Activated CD8-positive, alpha-beta memory T cell treated with anti-CD3 and anti-CD28 coated beads, Interleukin-2, amount 10 ng/mL, durations not matched to agents 7 days and 5 days (primary cell): Measurements from ENCODE around the gene SLC12A8. TPM values are rescaled to one million over a fixed set of nuclear protein-coding genes. Genes with fewer than 3 reads are reported as not detected.

Experiments used
- ATAC-seq: fragments of 150-1000 bp; cut with Tn5 transposase; one replicate; pipeline ENCODE4 v1.10.0; 2021; ENCODE audit warnings: moderate library complexity
- CTCF ChIA-PET: fragments of 350-600 bp; sonication (Branson Sonifier 250); formaldehyde crosslinking; loops from one replicate; lab custom pipeline; 2021; ENCODE audit warnings: antibody characterized with exemption; lab: Charles Lee
- DNase-seq: peaks from one replicate; pipeline ENCODE4 v3.0.0-alpha.2; 2020
- H3K27ac Mint-ChIP-seq: one replicate; pipeline ENCODE4 v1.8.0; 2021; ENCODE audit warnings: mild to moderate bottlenecking, mixed read lengths
- H3K27me3 Mint-ChIP-seq: one replicate; pipeline ENCODE4 v1.8.0; 2021; ENCODE audit warnings: mixed read lengths
- H3K36me3 Mint-ChIP-seq: one replicate; pipeline ENCODE4 v1.8.0; 2021; ENCODE audit warnings: mild to moderate bottlenecking, mixed read lengths
- H3K4me1 Mint-ChIP-seq: one replicate; pipeline ENCODE4 v1.8.0; 2021; ENCODE audit warnings: mixed read lengths
- H3K4me3 Mint-ChIP-seq: one replicate; pipeline ENCODE4 v1.8.0; 2021; ENCODE audit warnings: mild to moderate bottlenecking, moderate library complexity, mixed read lengths
- H3K9me3 Mint-ChIP-seq: one replicate; pipeline ENCODE4 v1.8.0; 2022; ENCODE audit warnings: low read depth, mixed read lengths
- total RNA-seq, 2 experiments: library from RNA; stranded (reverse); gene quantifications; one replicate each; pipeline ENCODE4 v1.2.3, GENCODE V29; 2021

Gene SLC12A8, protein sequence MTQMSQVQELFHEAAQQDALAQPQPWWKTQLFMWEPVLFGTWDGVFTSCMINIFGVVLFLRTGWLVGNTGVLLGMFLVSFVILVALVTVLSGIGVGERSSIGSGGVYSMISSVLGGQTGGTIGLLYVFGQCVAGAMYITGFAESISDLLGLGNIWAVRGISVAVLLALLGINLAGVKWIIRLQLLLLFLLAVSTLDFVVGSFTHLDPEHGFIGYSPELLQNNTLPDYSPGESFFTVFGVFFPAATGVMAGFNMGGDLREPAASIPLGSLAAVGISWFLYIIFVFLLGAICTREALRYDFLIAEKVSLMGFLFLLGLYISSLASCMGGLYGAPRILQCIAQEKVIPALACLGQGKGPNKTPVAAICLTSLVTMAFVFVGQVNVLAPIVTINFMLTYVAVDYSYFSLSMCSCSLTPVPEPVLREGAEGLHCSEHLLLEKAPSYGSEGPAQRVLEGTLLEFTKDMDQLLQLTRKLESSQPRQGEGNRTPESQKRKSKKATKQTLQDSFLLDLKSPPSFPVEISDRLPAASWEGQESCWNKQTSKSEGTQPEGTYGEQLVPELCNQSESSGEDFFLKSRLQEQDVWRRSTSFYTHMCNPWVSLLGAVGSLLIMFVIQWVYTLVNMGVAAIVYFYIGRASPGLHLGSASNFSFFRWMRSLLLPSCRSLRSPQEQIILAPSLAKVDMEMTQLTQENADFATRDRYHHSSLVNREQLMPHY
- total RNA-seq: 1 to 10 TPM; 1.3 to 4.3 TPM

DNA sequence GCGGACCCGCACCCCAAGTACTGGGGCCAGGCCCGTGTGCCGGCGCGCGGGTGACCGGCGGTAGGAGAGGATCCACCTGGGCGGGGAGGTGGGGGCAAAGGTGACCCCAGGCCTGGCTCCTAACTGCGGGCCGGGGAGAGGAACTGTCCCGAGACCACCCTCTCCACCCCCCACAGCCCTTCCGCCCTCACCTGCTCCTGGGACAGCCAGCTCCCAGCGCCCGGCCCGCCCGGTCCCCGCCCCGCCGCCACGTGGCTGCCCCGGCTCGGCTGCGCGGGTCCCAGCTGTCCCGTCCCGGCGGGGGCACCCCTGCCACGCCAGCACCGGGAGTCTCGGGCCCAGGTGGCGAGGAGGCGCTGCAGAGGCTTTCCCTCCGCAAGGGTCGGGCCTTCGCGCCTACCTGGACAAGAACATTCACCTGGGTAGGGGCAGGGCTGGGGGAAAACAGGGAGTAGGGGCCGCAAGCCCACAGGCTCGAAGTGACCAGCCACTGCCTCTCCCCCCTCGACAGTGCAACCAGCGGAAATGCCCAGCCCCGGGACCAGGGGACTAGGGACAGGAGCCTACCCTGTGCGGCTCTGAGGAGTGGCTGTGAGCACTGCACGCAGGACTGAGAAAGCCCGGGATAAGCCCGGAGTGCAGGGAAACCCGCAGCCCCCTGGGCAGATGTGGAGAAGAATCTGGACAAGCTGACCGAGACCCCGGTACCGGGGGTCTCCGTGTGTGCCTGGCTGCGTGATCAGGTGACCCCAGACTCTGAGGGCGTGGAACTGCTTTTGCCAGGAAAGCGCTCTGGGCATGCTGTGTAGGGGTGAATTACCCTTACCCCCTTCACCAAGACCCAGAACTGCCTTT, at the start of gene SLC12A8:
TSS of gene SLC12A8 (minus strand) at position 240 of the 855 bp plus-strand sequence. CDS start 1,399 bp downstream, outside the sequence.
- ATAC-seq (no peak), DNase-seq (no peak)
- H3K4me1 Mint-ChIP-seq: peaks cover 16% of the 10 kb centered on the region
- peaks cover 55% of the 10 kb centered on the region for H3K27me3 Mint-ChIP-seq
- CTCF ChIA-PET: no interaction called here
- no peaks in the 10 kb centered on the region for H3K9me3 Mint-ChIP-seq
- H3K27ac Mint-ChIP-seq: no peak within 1 kb of the TSS
- peaks cover 1% of the 10 kb centered on the region for H3K36me3 Mint-ChIP-seq
- H3K4me3 Mint-ChIP-seq: no peak within 1 kb of the TSS

DNA sequence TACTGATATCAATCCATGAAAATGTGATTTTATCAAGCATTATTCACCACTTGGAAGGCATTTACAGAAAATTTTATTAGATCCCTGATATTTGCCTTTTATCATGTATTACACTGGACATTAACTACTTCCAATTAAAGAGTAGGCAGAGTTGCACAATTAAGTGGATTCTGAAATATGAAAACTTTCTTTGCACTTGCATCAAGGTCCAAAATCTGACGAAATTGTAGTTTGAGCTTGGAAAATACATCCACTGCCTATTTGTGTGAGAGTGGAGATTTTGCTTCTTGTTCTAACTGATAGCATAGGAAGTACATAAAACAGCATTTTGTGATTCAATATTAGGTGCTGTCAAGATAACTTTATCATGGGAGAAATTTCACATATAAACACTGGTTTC, 49.6 kb upstream of the SLC12A8 start:
- CTCF ChIA-PET: interaction anchor here (1.4 kb wide), 1 partner anchor 361 kb away, joined by 3 read pairs; no protein-coding TSS in a partner anchor
- Mint-ChIP-seq H3K4me1 (peaks cover 18% of the 10 kb centered on the region), H3K27ac (no peak overlapping the region), H3K9me3 (peaks cover 3% of the 10 kb centered on the region), H3K4me3 (no peak overlapping the region), H3K27me3 (no peaks in the 10 kb centered on the region), H3K36me3 (peaks cover 37% of the 10 kb centered on the region)
- DNase-seq (no peak), ATAC-seq (no peak)

DNA sequence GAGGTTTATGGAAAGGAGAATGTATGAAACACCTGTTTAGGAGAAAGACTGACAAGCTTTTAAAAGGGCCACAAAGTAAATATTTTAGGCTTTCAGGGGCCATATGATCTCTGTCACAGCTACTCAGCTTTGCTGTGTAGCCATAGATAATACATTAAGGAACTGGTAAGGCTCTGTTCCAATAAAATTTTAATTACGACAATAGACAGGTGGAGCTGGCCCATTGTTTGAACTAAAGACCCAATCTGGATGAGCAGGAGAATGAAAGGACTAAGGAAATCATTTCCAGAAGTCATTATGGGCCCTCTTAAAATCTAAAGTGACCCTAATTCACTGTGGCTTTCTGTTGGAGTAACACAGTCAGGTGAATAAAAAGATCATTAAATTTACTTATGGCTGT, 48.5 kb upstream of the SLC12A8 start:
- DNase-seq (no peak), ATAC-seq (no peak)
- peaks cover 6% of the 10 kb centered on the region for H3K9me3 Mint-ChIP-seq
- no peak overlapping the region for H3K4me3 Mint-ChIP-seq
- no peaks in the 10 kb centered on the region for H3K27me3 Mint-ChIP-seq
- H3K27ac Mint-ChIP-seq: no peak overlapping the region
- peaks cover 32% of the 10 kb centered on the region for H3K36me3 Mint-ChIP-seq
- peaks cover 6% of the 10 kb centered on the region for H3K4me1 Mint-ChIP-seq
- CTCF ChIA-PET: interaction anchor here (1.4 kb wide), 1 partner anchor 360 kb away, joined by 3 read pairs; no protein-coding TSS in a partner anchor

DNA sequence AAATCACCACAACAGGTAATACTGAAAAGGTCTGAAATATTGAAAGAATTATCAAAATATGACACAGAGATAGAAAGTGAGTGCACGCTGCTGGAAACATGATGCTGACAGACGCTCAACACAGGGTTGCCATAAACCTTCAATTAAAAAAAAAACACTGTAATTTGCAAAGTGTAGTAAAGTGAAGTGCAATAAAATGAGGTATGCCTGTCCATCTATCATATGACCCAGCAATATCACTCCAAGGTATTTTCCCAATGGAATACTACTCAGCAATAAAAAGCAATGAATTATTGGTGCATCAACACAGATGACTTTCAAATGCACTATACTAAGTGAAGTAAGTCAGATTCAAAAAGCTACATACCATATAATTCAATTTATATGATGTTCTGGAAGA, 47.6 kb upstream of the SLC12A8 start:
- ATAC-seq (no peak), DNase-seq (no peak)
- Mint-ChIP-seq H3K27me3 (no peaks in the 10 kb centered on the region), H3K36me3 (peaks cover 29% of the 10 kb centered on the region), H3K27ac (no peak overlapping the region), H3K4me1 (peaks cover 4% of the 10 kb centered on the region), H3K9me3 (peaks cover 6% of the 10 kb centered on the region), H3K4me3 (no peak overlapping the region)
- CTCF ChIA-PET: no interaction called here

DNA sequence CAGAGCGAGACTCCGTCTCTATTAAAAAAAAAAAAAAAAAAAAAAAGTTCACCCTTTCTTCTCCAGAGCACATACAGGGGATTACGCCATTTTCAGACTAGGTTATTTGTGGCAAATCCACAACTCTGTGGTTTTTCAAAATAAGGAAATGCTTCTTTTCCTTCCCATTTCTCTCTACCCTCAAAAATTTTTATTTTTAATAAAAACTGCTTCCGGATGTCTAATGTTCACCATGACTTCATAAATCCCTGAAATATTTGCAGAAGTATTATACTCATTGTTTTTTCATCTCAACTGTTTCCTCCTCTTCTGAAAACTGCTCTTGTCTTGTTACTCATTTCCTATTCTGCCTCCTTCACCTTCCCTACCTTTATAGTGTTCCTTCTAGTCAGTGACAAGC, 45.0 kb upstream of the SLC12A8 start:
- Mint-ChIP-seq H3K9me3 (peaks cover 6% of the 10 kb centered on the region), H3K4me1 (peaks cover 4% of the 10 kb centered on the region), H3K27ac (no peak overlapping the region), H3K4me3 (no peak overlapping the region), H3K27me3 (no peaks in the 10 kb centered on the region), H3K36me3 (peaks cover 31% of the 10 kb centered on the region)
- CTCF ChIA-PET: no interaction called here
- DNase-seq (no peak), ATAC-seq (no peak)

DNA sequence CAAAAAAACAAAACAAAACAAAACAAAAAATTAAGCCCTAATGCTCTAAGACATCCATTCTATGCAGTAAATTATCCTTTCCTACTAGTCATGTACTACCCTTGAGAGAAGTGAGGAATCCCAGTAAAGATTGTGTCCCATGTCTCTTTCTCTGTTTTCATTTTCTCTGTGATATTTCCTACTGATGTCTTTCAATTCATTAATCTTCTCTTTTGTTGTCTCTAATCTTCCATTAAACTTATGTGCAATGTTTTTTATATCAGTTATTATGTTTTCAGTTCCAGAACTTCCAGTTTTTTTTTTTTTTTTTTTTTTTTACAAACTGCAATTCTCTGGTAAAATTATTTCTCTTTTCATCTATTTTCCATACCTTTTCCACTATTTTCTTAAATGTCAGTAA, 44.1 kb upstream of the SLC12A8 start:
- DNase-seq: no peak
- Mint-ChIP-seq H3K27ac (no peak overlapping the region), H3K9me3 (peaks cover 6% of the 10 kb centered on the region), H3K4me1 (peaks cover 4% of the 10 kb centered on the region), H3K36me3 (peaks cover 31% of the 10 kb centered on the region), H3K4me3 (no peak overlapping the region), H3K27me3 (no peaks in the 10 kb centered on the region)
- no peak for ATAC-seq
- CTCF ChIA-PET: no interaction called here

DNA sequence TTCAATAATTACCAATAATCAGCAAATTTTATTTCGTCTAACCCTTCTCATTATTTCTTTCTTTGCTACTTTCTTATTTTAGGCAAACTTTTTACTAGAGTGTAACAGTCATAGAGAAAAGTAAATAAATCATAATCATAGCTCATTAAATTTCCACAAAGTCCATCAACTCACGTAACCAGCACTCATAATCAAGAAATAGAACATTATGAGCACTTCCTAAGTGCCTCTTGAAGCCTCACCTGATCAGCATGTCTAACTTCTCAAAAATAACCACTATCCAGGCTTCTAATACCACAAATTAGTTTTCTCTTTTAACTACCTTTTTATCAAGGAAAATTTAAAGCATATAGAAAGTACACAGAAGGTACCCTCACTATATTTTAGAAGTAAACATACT, 38.4 kb upstream of the SLC12A8 start:
- no peak for DNase-seq
- Mint-ChIP-seq H3K9me3 (no peaks in the 10 kb centered on the region), H3K4me1 (no peaks in the 10 kb centered on the region), H3K36me3 (peaks cover 23% of the 10 kb centered on the region), H3K4me3 (no peak overlapping the region), H3K27me3 (no peaks in the 10 kb centered on the region), H3K27ac (no peak overlapping the region)
- CTCF ChIA-PET: no interaction called here
- no peak for ATAC-seq

DNA sequence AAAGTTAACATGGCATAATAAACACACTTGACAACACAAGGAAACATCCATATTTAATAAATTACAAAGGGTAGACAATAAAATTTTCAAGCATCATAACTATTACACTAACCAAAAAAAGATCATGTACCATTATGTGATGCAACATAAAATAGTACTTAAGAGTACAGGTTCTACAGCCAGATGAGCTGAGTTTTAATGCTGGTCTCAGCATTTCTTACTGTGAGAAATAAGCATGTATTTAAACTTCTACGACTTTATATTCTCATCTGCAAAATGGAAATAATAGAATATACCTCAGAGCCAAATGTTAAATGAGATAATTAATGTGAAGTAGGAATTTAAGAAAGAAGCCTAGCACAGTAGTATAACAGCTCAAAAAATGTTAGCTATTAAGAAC, 33.7 kb upstream of the SLC12A8 start:
- no peak for DNase-seq
- no peak for ATAC-seq
- CTCF ChIA-PET: interaction anchor here (0.6 kb wide), 1 partner anchor 9 kb away, joined by 4 read pairs; no protein-coding TSS in a partner anchor
- H3K27me3 Mint-ChIP-seq: no peaks in the 10 kb centered on the region
- H3K4me3 Mint-ChIP-seq: no peak overlapping the region
- H3K27ac Mint-ChIP-seq: no peak overlapping the region
- peaks cover 34% of the 10 kb centered on the region for H3K36me3 Mint-ChIP-seq
- H3K4me1 Mint-ChIP-seq: no peaks in the 10 kb centered on the region
- H3K9me3 Mint-ChIP-seq: peaks cover 2% of the 10 kb centered on the region

DNA sequence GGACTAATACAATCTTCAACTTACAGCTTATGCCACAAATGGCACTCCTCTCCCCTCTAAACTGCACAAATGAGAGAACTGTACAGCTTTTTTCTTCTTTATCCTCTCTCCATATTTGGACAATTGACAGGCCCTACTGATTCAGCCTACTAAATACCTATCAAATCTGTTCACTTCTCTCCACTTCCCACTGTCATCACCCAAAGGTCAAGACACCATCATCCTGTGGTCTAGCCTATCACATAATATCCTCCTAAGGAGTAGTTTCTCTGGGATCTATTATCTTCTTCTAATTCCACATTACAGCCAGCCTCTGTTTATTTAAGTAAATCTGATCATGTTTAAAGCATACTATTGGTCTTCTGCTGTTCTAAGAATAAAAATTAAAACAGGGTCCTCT, 33.0 kb upstream of the SLC12A8 start:
- no peak for ATAC-seq
- peaks cover 32% of the 10 kb centered on the region for H3K36me3 Mint-ChIP-seq
- peaks cover 3% of the 10 kb centered on the region for H3K4me1 Mint-ChIP-seq
- CTCF ChIA-PET: no interaction called here
- H3K9me3 Mint-ChIP-seq: peaks cover 2% of the 10 kb centered on the region
- H3K27me3 Mint-ChIP-seq: no peaks in the 10 kb centered on the region
- H3K27ac Mint-ChIP-seq: no peak overlapping the region
- H3K4me3 Mint-ChIP-seq: no peak overlapping the region
- DNase-seq: no peak

DNA sequence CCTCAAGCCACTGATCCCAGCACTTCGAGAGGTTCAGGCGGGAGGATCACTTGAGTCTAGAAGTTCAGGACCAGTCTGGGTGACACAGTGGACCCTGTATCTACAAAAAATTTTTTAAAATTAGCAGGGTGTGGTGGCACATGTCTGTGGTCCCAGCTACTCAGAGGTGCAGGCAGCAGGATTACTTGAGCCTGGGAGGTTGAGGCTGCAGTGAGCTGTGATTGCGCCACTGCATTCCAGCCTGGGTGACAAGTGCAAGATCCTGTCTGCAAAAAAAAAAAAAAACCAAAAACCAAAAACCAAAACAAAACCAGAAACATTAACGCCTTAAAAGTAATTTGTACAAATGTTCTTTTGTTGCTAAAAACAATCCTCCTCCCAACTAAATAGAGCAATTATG, 27.9 kb upstream of the SLC12A8 start:
- CTCF ChIA-PET: no interaction called here
- peaks cover 51% of the 10 kb centered on the region for H3K36me3 Mint-ChIP-seq
- H3K27me3 Mint-ChIP-seq: no peaks in the 10 kb centered on the region
- ATAC-seq (no peak), DNase-seq (no peak)
- peaks cover 7% of the 10 kb centered on the region for H3K9me3 Mint-ChIP-seq
- H3K4me1 Mint-ChIP-seq: peaks cover 3% of the 10 kb centered on the region
- H3K4me3 Mint-ChIP-seq: no peak overlapping the region
- no peak overlapping the region for H3K27ac Mint-ChIP-seq

DNA sequence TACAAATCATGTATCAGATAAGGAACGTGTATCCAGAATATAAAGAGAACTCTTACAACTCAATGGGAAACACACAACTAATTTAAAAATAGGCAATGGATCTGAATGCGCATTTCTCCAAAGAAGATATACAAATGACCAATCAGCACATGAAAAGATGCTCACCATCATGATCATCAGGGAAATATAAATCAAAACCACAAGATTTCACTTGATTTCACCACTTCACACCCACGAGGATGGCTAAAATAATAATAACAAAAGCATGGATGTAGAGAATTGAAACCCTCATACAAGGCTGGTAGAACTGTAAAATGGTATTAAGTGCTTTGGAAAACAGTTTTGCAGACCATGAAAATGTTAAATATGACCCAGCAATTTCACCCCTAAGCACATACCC, 26.7 kb upstream of the SLC12A8 start:
- CTCF ChIA-PET: no interaction called here
- H3K4me1 Mint-ChIP-seq: peaks cover 3% of the 10 kb centered on the region
- ATAC-seq (no peak), DNase-seq (no peak)
- no peak overlapping the region for H3K4me3 Mint-ChIP-seq
- peaks cover 8% of the 10 kb centered on the region for H3K9me3 Mint-ChIP-seq
- H3K27me3 Mint-ChIP-seq: no peaks in the 10 kb centered on the region
- no peak overlapping the region for H3K27ac Mint-ChIP-seq
- peaks cover 49% of the 10 kb centered on the region for H3K36me3 Mint-ChIP-seq

DNA sequence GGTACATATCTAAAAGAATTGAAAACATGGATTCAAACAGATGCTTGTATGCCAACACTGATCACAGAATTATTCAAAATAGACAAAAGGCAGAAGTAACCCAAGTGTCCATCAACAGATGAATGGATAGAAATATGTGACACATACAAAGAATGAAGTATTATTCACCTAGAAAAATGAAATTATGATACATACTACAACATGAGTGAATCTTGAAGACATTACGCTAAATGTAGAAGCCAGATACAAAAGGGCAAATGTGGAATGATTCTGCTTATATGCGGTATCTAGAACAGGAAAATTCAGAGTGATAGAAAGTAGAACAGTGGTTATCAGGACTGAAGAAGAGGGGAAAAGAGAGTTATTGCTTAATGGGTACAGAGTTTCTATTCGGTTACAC, 26.2 kb upstream of the SLC12A8 start:
- DNase-seq: no peak
- H3K9me3 Mint-ChIP-seq: peaks cover 8% of the 10 kb centered on the region
- no peaks in the 10 kb centered on the region for H3K27me3 Mint-ChIP-seq
- no peak overlapping the region for H3K27ac Mint-ChIP-seq
- no peak overlapping the region for H3K4me3 Mint-ChIP-seq
- peaks cover 3% of the 10 kb centered on the region for H3K4me1 Mint-ChIP-seq
- CTCF ChIA-PET: no interaction called here
- H3K36me3 Mint-ChIP-seq: peaks cover 48% of the 10 kb centered on the region
- no peak for ATAC-seq

DNA sequence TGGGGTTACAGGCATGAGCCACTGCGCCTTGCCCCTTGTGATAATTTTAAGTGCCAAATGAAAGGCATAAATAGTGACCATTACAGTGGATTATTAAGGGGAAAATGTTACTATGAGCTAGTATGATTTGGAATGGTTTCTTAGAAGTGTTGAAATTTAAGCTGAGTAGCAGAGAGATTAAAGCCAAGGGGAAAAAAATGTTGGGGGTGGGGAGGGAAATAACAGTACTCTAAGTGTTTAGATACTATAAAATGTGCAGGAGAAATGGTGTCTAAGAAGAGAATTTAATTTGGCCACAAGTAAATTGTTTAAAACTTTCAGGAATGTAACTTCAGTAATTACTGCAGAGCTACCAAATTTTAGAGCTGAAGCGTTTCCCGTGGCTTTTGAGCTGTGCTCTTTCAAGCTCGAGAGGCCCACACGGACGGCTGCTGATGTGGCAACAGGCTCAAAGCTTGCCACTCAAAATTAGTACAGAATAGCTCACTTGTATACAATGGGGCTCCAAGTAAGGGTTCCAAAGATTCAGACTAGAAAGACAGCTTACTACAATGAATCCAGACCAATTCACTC, 23.9 kb upstream of the SLC12A8 start:
- no peak overlapping the region for H3K4me3 Mint-ChIP-seq
- H3K27ac Mint-ChIP-seq: no peak overlapping the region
- ATAC-seq (no peak), DNase-seq (no peak)
- CTCF ChIA-PET: no interaction called here
- H3K27me3 Mint-ChIP-seq: no peaks in the 10 kb centered on the region
- H3K36me3 Mint-ChIP-seq: peaks cover 63% of the 10 kb centered on the region
- H3K9me3 Mint-ChIP-seq: peaks cover 8% of the 10 kb centered on the region
- H3K4me1 Mint-ChIP-seq: peaks cover 16% of the 10 kb centered on the region
